ENCODE data around the gene UCKL1.

DNA sequence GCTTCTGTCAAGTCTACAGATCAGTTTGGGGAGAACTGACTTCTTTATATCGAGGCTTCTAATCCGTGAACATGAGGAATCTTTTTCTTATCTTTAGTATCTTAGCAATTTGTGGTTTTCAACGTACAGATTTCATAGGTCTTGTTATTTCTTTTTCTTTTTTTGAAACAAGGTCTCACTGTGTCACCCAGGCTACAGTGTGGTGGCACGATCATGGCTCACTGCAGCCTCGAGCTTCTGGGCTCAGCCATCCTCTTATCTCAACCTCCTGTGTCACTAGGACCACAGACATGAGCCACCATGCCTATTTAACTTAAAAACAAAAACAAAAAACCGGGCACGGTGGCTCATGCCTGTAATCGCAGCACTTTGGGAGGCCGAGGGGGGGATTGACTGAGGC lies 32.0 kb downstream of the UCKL1 start:
- TF ChIP-seq CTCF (IDR thresholded peaks at IDR 0.05) (no peak), POLR2A (IDR thresholded peaks at IDR 0.05) (no peak), POLR2AphosphoS5 (IDR thresholded peaks at IDR 0.05; ENCODE audit: insufficient read depth in 1 of 2, low read depth in 1 of 2) (no peak)
